Activated naive CD4-positive, alpha-beta T cell treated with anti-CD3 and anti-CD28 coated beads for 36 hours (primary cell): ENCODE data around the gene CCDC183. TPM values are rescaled to one million over a fixed set of nuclear protein-coding genes. Genes with fewer than 3 reads are reported as not detected.
"Not testable (repeated sequence)": the region's sequence is repeated elsewhere in the genome, so short reads cannot be mapped to it uniquely, and the experiment has no call there.

ENCODE experiments used
- CTCF ChIA-PET: fragments of 350-600 bp; sonication (Branson Sonifier 250); formaldehyde crosslinking; loops from one replicate; lab custom pipeline; 2021; ENCODE audit warnings: antibody characterized with exemption; lab: Charles Lee
- DNase-seq: peaks from one replicate; pipeline ENCODE4 v3.0.0-alpha.2; 2020
- H3K27ac Mint-ChIP-seq: one replicate; pipeline ENCODE4 v1.8.0; 2021; ENCODE audit warnings: mild to moderate bottlenecking, mixed read lengths
- H3K27me3 Mint-ChIP-seq: one replicate; pipeline ENCODE4 v1.8.0; 2021; ENCODE audit warnings: low read depth, mixed read lengths
- H3K36me3 Mint-ChIP-seq: one replicate; pipeline ENCODE4 v1.8.0; 2021; ENCODE audit warnings: low read depth, mixed read lengths
- H3K4me1 Mint-ChIP-seq: one replicate; pipeline ENCODE4 v1.8.0; 2021; ENCODE audit warnings: low read depth, mixed read lengths
- H3K4me3 Mint-ChIP-seq: one replicate; pipeline ENCODE4 v1.8.0; 2021; ENCODE audit warnings: mild to moderate bottlenecking, moderate library complexity, mixed read lengths
- H3K9me3 Mint-ChIP-seq: one replicate; pipeline ENCODE4 v1.8.0; 2021; ENCODE audit warnings: mixed read lengths
- intact Hi-C: fragments of 100-400 bp; cut with micrococcal nuclease; formaldehyde crosslinking; loops from one replicate; pipeline ENCODE4 v1.15.1; 2023
- total RNA-seq, 2 experiments: library from RNA; stranded (reverse); gene quantifications; one replicate each; pipeline ENCODE4 v1.2.3, GENCODE V29; 2021

The CCDC183 gene
- total RNA-seq, 2 experiments from 2014 or later = 0.38 to 0.47 TPM

DNA sequence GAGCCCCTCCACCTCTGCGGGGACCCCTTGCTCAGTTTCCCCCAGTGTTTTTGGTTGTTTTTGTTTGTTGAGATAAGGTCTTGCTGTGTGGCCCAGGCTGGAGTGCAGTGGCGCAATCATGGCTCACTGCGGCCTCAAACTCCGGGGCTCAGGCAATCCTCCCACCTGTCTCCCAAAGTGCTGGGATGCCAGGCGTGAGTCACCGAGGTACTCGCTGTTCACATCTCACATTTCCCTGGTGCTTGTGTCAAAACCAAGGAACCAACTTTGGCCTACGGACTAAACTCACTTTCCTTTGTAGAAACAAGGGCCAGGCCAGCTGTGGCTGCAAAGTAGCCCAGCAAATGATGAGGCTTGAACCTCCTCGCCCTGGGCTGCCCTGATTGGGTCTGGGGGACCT lies 36.4 kb downstream of the CCDC183 start:
- Mint-ChIP-seq H3K36me3 (peaks cover 6% of the 10 kb centered on the region), H3K4me3 (no peak overlapping the region), H3K27ac (no peak overlapping the region), H3K9me3 (no peaks in the 10 kb centered on the region), H3K27me3 (no peaks in the 10 kb centered on the region), H3K4me1 (no peaks in the 10 kb centered on the region)
- CTCF ChIA-PET = no interaction called here
- intact Hi-C loops = no loop called here
- no peak for DNase-seq

DNA sequence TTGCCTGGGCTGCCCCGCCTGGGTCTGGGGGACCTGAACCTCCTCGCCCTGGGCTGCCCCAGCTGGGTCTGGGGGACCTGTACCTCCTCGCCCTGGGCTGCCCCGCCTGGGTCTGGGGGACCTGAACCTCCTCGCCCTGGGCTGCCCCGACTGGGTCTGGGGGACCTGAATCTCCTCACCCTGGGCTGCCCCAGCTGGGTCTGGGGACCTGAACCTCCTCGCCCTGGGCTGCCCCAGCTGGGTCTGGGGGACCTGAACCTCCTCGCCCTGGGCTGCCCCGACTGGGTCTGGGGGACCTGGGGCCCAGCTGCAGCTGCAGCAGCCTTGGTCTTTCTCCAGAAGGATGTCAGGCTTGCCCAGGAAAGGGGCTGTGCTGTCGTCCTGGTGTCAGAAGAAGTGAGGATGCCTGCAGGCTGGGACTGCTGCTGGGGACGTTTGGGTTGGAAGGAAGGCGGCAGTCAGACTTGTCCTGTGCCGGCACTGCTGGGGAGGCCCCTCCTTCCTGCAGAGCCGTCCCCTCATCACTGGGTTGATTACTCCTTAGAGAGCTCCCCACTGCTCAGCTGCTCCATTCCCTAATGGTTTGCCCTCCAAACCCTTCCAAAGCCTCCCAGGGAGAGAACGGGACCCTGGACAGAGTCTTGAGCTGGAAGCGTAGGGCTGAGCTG lies 37.4 kb downstream of the CCDC183 start:
- H3K9me3 Mint-ChIP-seq, H3K4me3 Mint-ChIP-seq, H3K4me1 Mint-ChIP-seq, DNase-seq, H3K27me3 Mint-ChIP-seq, H3K27ac Mint-ChIP-seq, H3K36me3 Mint-ChIP-seq, intact Hi-C loops: not testable (repeated sequence)
- CTCF ChIA-PET = interaction anchor here (1.8 kb wide), 1 partner anchor 18 kb away, joined by 4 read pairs; no protein-coding TSS in a partner anchor

DNA sequence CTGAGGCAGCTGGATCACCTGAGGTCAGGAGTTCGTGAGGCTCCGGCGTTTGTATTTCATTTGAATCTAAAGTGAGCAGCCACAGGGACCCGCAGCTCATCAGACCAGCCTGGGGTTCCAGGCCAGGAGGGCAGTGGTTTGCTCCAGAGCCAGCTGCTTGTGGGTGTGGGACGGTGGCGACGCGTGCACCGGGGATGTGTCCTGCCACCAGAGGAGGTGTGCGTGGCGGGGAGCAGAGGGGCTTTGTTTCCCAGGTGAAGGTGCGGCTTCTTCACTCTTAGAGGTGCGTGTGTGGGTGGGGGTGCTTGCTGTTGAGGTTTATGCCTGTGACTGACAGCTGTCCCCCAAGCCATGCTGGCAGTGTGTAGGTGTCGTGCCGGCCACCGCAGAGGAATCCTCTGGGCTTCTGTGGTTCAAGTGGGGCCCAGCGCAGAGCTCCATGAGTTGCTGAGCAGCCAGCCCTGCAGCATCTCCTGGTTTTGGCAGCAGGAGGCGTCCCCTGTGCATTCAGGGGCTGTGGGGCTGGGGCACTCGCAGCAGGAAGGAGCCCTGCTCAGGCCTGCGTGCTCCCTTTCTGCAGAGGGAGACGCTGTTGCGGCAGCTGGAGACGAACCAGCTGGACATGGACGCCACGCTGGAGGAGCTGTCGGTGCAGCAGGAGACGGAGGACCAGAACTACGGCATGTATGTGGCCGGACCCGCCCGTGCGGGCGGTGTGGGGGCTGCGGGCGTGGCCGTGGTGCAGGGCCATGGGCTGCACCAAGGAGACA lies 39.2 kb downstream of the CCDC183 start:
- Mint-ChIP-seq H3K4me3 (no peak overlapping the region), H3K27ac (no peak overlapping the region), H3K9me3 (no peaks in the 10 kb centered on the region), H3K4me1 (no peaks in the 10 kb centered on the region), H3K27me3 (no peaks in the 10 kb centered on the region), H3K36me3 (peaks cover 7% of the 10 kb centered on the region)
- no peak for DNase-seq
- intact Hi-C loops = no loop called here
- CTCF ChIA-PET = interaction anchor here (0.6 to 1.8 kb wide), 4 partner anchors 8 to 401 kb away, joined by 3 to 4 read pairs (median 4); no protein-coding TSS in a partner anchor

DNA sequence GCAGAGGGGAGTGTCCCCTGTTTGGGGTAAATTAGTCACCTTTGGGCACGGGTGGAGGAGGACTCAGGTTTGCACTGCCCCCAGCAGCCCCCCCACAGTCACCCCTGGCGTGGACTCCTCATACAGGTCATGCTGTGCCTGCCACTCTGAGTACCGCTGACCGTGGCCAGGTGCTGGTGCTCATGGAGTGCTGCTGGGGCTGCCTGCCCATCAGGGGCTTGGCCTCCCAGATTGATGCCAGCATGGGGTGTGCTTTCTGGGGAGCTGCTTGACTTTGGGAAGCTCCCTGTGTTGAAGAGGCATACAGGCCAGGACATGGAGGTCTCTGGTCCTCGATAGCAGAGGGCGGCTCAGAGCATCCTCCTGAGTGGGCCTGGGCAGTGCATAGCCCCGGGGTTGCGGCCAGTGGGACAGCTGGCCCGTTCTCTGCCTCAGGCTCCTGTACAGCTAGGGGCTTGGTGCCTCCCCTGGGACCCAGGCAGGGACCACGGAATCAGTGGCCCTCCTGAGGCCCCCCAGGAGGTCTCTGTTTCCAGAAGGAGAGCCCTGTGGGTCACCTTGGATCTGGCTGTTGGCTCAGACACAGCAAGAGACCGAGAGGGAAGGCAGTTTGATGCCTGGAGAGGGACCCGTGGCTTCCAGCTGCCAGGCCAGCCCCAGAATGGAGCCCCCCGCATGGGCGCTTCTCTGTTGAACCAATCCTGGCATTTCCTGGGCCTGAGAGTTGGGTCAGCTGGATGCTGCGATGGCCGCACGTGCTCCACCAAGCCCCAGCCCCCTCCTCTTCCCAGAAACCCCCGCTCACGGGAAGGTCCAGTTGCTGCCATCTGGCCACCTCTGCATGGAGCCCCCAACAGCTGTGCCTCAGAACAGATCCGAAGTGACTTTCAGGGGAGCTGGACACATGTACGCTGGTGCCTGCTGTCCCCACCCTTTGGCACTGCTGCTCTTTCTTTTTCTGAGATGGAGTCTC lies 40.1 kb downstream of the CCDC183 start:
- Mint-ChIP-seq H3K27ac (no peak overlapping the region), H3K36me3 (peaks cover 7% of the 10 kb centered on the region), H3K4me3 (no peak overlapping the region), H3K4me1 (no peaks in the 10 kb centered on the region), H3K27me3 (no peaks in the 10 kb centered on the region), H3K9me3 (no peaks in the 10 kb centered on the region)
- intact Hi-C loops = no loop called here
- no peak for DNase-seq
- CTCF ChIA-PET = interaction anchor here (0.6 to 0.7 kb wide), 2 partner anchors 17 to 53 kb away, joined by 3 read pairs; no protein-coding TSS in a partner anchor

DNA sequence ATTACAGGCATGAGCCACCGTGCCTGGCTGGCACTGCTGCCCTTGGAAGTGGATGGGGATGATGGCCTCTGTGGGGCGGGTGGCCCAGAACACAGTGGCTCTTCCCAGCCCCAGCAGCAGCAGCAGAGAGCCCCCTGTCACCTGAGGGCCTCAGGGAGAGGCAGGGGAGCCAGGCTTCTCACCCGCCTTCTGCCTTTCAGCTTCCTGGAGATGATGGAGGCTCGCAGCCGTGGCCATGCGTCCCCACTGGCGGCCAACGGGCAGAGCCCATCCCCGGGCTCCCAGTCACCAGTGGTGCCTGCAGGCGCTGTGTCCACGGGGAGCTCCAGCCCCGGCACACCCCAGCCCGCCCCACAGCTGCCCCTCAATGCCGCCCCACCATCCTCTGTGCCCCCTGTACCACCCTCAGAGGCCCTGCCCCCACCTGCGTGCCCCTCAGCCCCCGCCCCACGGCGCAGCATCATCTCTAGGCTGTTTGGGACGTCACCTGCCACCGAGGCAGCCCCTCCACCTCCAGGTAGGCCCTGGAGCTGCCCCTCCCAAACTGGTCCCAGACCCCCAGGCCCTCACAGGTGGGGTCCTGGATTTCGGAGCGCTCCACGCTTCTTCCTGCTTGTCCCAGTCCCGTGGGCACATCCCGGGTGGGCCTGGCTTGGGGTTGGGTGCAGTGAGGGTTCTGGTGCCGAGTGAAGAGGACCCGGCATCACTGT lies 41.2 kb downstream of the CCDC183 start:
- no peak overlapping the region for H3K27ac Mint-ChIP-seq
- intact Hi-C loops = no loop called here
- peaks cover 3% of the 10 kb centered on the region for H3K4me1 Mint-ChIP-seq
- peaks cover 3% of the 10 kb centered on the region for H3K36me3 Mint-ChIP-seq
- H3K4me3 Mint-ChIP-seq = no peak overlapping the region
- CTCF ChIA-PET = no interaction called here
- no peak for DNase-seq
- H3K9me3 Mint-ChIP-seq = no peaks in the 10 kb centered on the region
- H3K27me3 Mint-ChIP-seq = no peaks in the 10 kb centered on the region

DNA sequence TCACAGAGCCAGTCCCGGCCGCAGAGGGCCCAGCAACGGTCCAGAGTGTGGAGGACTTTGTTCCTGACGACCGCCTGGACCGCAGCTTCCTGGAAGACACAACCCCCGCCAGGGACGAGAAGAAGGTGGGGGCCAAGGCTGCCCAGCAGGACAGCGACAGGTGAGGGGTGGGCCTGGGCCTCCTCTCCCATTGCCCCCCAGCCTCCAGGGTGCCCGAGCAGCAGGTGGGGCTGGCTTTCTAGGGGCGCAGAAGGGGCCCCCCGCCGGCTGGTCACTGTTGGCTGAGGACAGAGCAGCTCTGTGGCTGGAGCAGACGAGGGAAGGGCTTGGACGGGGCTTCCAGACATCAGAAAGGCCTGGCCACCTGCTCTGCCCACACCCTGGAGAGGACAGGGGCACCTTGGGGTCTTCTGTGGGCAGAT lies 41.7 kb downstream of the CCDC183 start:
- H3K27me3 Mint-ChIP-seq, H3K4me1 Mint-ChIP-seq: not testable (repeated sequence)

DNA sequence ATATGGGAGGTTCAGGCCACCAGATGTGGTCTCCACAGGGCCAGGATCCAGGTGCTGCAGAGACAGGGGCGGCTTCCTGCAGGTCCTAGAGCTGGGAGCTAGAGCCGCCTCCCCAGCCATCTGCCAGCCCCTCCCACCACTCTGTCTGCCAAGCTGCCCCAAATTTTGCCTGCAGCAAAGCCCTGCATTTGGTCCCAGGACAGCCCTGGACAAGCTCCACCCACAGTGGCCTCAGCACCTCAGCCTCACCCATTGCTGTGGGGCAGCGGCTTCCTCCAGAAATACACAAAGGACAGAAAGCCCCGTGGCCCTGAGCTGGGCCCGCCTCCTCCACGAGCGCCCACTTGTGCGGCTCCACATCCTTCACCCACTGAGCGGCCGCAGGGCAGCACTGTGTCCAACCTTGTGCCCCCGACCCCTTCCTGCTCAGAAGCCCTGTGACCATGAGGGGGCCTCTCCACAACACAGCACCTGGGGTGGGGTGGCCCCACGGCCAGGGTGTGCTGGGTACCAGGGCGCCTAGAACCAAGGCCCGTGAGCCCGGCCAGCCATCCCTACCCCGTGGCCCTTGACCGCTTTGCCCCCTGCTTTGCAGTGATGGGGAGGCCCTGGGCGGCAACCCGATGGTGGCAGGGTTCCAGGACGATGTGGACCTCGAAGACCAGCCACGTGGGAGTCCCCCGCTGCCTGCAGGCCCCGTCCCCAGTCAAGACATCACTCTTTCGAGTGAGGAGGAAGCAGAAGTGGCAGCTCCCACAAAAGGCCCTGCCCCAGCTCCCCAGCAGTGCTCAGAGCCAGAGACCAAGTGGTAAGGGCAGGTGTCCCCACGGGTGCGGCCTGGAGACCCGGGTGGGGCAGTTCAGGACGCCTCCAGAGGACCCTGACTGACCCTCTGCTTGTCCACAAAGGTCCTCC lies 42.4 kb downstream of the CCDC183 start:
- intact Hi-C loops = no loop called here
- DNase-seq = no peak
- Mint-ChIP-seq H3K36me3 (peaks cover 3% of the 10 kb centered on the region), H3K4me3 (no peak overlapping the region), H3K27ac (no peak overlapping the region), H3K9me3 (no peaks in the 10 kb centered on the region), H3K27me3 (no peaks in the 10 kb centered on the region), H3K4me1 (peaks cover 8% of the 10 kb centered on the region)
- CTCF ChIA-PET = no interaction called here

More for the DNA sequence above, 41.7 kb downstream of the CCDC183 start:
- H3K27ac Mint-ChIP-seq, DNase-seq, H3K4me3 Mint-ChIP-seq, H3K36me3 Mint-ChIP-seq, CTCF ChIA-PET, intact Hi-C loops, H3K9me3 Mint-ChIP-seq: not testable (repeated sequence)

DNA sequence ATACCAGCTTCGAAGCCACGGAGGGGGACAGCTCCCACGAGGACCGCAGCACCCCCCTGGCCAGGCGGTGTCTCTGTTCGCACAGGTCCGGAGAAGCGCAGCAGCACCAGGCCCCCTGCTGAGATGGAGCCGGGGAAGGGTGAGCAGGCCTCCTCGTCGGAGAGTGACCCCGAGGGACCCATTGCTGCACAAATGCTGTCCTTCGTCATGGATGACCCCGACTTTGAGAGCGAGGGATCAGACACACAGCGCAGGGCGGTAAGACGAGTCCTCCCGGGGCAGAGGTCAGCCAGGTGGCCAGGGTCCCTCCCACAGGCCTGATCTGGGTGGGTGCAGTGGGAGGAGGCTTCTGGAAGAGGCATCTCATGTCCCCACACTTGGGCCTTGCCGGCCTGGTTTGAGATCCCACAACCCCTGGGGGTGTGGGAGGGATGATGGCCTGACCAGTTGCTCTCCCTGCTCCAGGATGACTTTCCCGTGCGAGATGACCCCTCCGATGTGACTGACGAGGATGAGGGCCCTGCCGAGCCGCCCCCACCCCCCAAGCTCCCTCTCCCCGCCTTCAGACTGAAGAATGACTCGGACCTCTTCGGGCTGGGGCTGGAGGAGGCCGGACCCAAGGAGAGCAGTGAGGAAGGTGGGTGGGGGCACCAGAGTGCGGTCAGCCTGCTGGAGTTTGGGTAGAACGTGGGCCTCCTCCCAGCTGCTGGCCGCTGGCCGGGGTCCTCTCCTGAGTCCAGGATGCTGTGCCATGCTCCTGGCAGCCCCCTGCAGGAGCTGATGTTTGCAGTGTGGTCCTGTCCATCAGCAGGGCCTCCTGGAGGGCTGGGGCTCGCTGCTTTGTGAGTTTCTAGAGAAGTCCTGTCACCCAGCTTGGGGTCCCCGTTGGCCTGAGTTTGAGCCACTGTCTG lies 43.3 kb downstream of the CCDC183 start:
- DNase-seq = no peak
- no peaks in the 10 kb centered on the region for H3K27me3 Mint-ChIP-seq
- peaks cover 9% of the 10 kb centered on the region for H3K4me1 Mint-ChIP-seq
- no peak overlapping the region for H3K4me3 Mint-ChIP-seq
- peaks cover 3% of the 10 kb centered on the region for H3K36me3 Mint-ChIP-seq
- intact Hi-C loops = no loop called here
- CTCF ChIA-PET = interaction anchor here (0.5 kb wide), 1 partner anchor 22 kb away, joined by 3 read pairs; no protein-coding TSS in a partner anchor
- H3K9me3 Mint-ChIP-seq = no peaks in the 10 kb centered on the region
- H3K27ac Mint-ChIP-seq = no peak overlapping the region

DNA sequence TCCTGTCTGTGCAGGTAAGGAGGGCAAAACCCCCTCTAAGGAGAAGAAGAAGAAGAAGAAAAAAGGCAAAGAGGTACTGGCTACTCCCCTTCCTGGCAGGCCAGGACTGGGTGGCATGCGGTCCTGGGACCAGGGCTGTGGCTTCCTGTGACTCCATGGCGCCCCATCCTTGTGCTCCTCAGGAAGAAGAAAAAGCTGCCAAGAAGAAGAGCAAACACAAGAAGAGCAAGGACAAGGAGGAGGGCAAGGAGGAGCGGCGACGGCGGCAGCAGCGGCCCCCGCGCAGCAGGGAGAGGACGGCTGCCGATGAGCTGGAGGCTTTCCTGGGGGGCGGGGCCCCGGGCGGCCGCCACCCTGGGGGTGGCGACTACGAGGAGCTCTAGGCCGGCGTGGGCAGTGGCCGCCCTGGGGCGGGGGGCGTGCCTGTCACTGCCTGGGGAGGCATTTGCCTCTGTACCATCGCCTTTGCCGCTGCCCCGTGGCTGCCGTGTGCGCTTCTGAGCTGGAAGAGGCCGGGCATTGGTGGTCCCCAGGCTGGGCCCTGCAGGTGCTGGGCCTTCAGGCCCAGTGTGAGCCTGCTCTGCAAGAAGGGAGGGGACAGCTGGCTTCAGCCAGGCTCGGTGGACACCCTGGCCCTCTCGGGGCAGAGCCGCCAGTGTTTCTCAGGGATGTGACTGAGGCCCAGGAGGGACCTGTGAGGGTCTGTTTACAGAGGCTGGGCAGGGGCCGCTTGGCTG lies 44.2 kb downstream of the CCDC183 start:
- H3K4me1 Mint-ChIP-seq = peaks cover 11% of the 10 kb centered on the region

More for the DNA sequence above, 44.2 kb downstream of the CCDC183 start:
- Mint-ChIP-seq H3K4me3 (no peak overlapping the region), H3K27me3 (peaks cover 2% of the 10 kb centered on the region), H3K27ac (no peak overlapping the region), H3K36me3 (peaks cover 3% of the 10 kb centered on the region), H3K9me3 (no peaks in the 10 kb centered on the region)
- CTCF ChIA-PET = no interaction called here
- intact Hi-C loops = no loop called here
- DNase-seq = no peak
